H9 (cell line): Measurements from ENCODE around the gene CORO2B. TPM values are rescaled to one million over a fixed set of nuclear protein-coding genes. Genes with fewer than 3 reads are reported as not detected.

Experiments used
- DNase-seq: peaks from one replicate; pipeline ENCODE4 v3.0.0-alpha.2; 2017
- H2AFZ ChIP-seq: one replicate; pipeline ENCODE4 v1.6.1; 2013; ENCODE audit warnings: mild to moderate bottlenecking, low read length, control low read depth, moderate library complexity
- H2AK5ac ChIP-seq: 2 replicates; pipeline ENCODE4 v1.6.1; 2013; ENCODE audit warnings: low read length, control low read depth, mixed read lengths; ENCODE audit not compliant: insufficient read length
- H2BK120ac ChIP-seq: one replicate; pipeline ENCODE4 v1.6.1; 2013; ENCODE audit warnings: low read depth, mild to moderate bottlenecking, low read length, control low read depth, inconsistent platforms; ENCODE audit not compliant: poor library complexity, severe bottlenecking
- H2BK12ac ChIP-seq: 2 replicates; pipeline ENCODE4 v1.6.1; 2013; ENCODE audit warnings: low read length, control low read depth, mixed read lengths, low read depth; ENCODE audit not compliant: insufficient read length
- H2BK15ac ChIP-seq: 2 replicates; pipeline ENCODE4 v1.6.1; 2013; ENCODE audit warnings: low read depth, low read length, control low read depth
- H2BK20ac ChIP-seq: one replicate; pipeline ENCODE4 v1.6.1; 2013; ENCODE audit warnings: low read depth, mild to moderate bottlenecking, low read length, control low read depth, inconsistent platforms; ENCODE audit not compliant: poor library complexity, severe bottlenecking
- H2BK5ac ChIP-seq: 2 replicates; pipeline ENCODE4 v1.6.1; 2013; ENCODE audit warnings: low read length, control low read depth, mixed read lengths; ENCODE audit not compliant: insufficient read length
- H3K14ac ChIP-seq: 2 replicates; pipeline ENCODE4 v1.6.1; 2013; ENCODE audit warnings: low read length, control low read depth; ENCODE audit not compliant: insufficient read depth
- H3K18ac ChIP-seq: 2 replicates; pipeline ENCODE4 v1.6.1; 2013; ENCODE audit warnings: low read depth, mild to moderate bottlenecking, mixed read lengths, low read length, control low read depth; ENCODE audit not compliant: insufficient read length
- H3K23ac ChIP-seq: 2 replicates; pipeline ENCODE4 v1.6.1; 2013; ENCODE audit warnings: low read length, control low read depth, mixed read lengths, low read depth; ENCODE audit not compliant: insufficient read length
- H3K23me2 ChIP-seq: 2 replicates; pipeline ENCODE4 v1.6.1; 2013; ENCODE audit warnings: low read depth, mild to moderate bottlenecking, mixed read lengths, low read length, control low read depth; ENCODE audit not compliant: insufficient read length, poor library complexity, severe bottlenecking
- H3K27ac ChIP-seq: 2 replicates; pipeline ENCODE4 v1.5.1; 2013; ENCODE audit warnings: low read length, control low read depth, mixed read lengths, low read depth; ENCODE audit not compliant: insufficient read length
- H3K27me3 ChIP-seq: 2 replicates; pipeline ENCODE4 v1.6.1; 2013; ENCODE audit warnings: low read length, control low read depth, inconsistent platforms; ENCODE audit not compliant: insufficient read depth
- H3K4ac ChIP-seq: 2 replicates; pipeline ENCODE4 v1.6.1; 2013; ENCODE audit warnings: low read depth, mild to moderate bottlenecking, control low read depth, inconsistent platforms, low read length, moderate library complexity
- H3K4me1 ChIP-seq: 2 replicates; pipeline ENCODE4 v1.6.1; 2013; ENCODE audit warnings: low read length, control low read depth, inconsistent platforms; ENCODE audit not compliant: insufficient read depth
- H3K4me2 ChIP-seq: 2 replicates; pipeline ENCODE4 v1.6.1; 2013; ENCODE audit warnings: low read length, control low read depth, mixed read lengths; ENCODE audit not compliant: insufficient read length, insufficient read depth
- H3K56ac ChIP-seq: 2 replicates; pipeline ENCODE4 v1.6.1; 2013; ENCODE audit warnings: low read depth, mild to moderate bottlenecking, mixed read lengths, low read length, control low read depth; ENCODE audit not compliant: insufficient read length
- H3K79me1 ChIP-seq: 2 replicates; pipeline ENCODE4 v1.6.1; 2013; ENCODE audit warnings: low read depth, mild to moderate bottlenecking, moderate library complexity, low read length, control low read depth, inconsistent platforms; ENCODE audit not compliant: insufficient read depth, poor library complexity, severe bottlenecking
- H3K79me2 ChIP-seq: 2 replicates; pipeline ENCODE4 v1.6.1; 2013; ENCODE audit warnings: low read length, control low read depth, inconsistent platforms; ENCODE audit not compliant: insufficient read depth
- H3K9ac ChIP-seq: 2 replicates; pipeline ENCODE4 v1.6.1; 2013; ENCODE audit warnings: low read length, control low read depth, mixed read lengths; ENCODE audit not compliant: insufficient read length; ENCODE audit errors: extremely low read depth
- H3K9me3 ChIP-seq: one replicate; pipeline ENCODE4 v1.6.1; 2013; ENCODE audit warnings: low read depth, low read length, inconsistent platforms; ENCODE audit not compliant: control insufficient read depth
- H3T11ph ChIP-seq: one replicate; pipeline ENCODE4 v1.6.1; 2013; ENCODE audit warnings: mild to moderate bottlenecking, low read length, control low read depth, inconsistent platforms
- H4K20me1 ChIP-seq: one replicate; pipeline ENCODE4 v1.6.1; 2013; ENCODE audit not compliant: control insufficient read depth, insufficient read length, insufficient read depth
- H4K5ac ChIP-seq: 2 replicates; pipeline ENCODE4 v1.6.1; 2013; ENCODE audit warnings: low read depth, mild to moderate bottlenecking, mixed read lengths, low read length, control low read depth; ENCODE audit not compliant: insufficient read length
- H4K8ac ChIP-seq: replicated peaks from 2 replicates; pipeline ENCODE4 v1.6.1; 2013; ENCODE audit warnings: low read length, control low read depth, mixed read lengths, low read depth; ENCODE audit not compliant: insufficient read length
- H4K91ac ChIP-seq: 2 replicates; pipeline ENCODE4 v1.6.1; 2013; ENCODE audit warnings: low read depth, mild to moderate bottlenecking, moderate library complexity, mixed read lengths, low read length, control low read depth; ENCODE audit not compliant: insufficient read length
- H3K27ac Mint-ChIP-seq, 3 experiments: 2 replicates in 2 of 3; 3 replicates in 1 of 3; pipeline ENCODE4 v1.8.0; 2020 to 2021; ENCODE audit warnings: mixed read lengths in 3 of 3, mild to moderate bottlenecking in 1 of 3, moderate library complexity in 1 of 3
- H3K27me3 Mint-ChIP-seq: 2 replicates; pipeline ENCODE4 v1.8.0; 2021; ENCODE audit warnings: low read depth, mild to moderate bottlenecking, moderate library complexity, mixed read lengths
- H3K36me3 Mint-ChIP-seq, 3 experiments: 2 replicates in 2 of 3; 3 replicates in 1 of 3; pipeline ENCODE4 v1.8.0; 2020 to 2021; ENCODE audit warnings: low read depth in 3 of 3, mixed read lengths in 3 of 3; ENCODE audit not compliant: insufficient read depth in 1 of 3
- H3K4me1 Mint-ChIP-seq, 2 experiments: 2 replicates each; pipeline ENCODE4 v1.8.0; 2020; ENCODE audit warnings: mixed read lengths in 2 of 2
- H3K4me3 Mint-ChIP-seq, 2 experiments: 2 replicates in 1 of 2; 3 replicates in 1 of 2; pipeline ENCODE4 v1.8.0; 2020 to 2021; ENCODE audit warnings: mild to moderate bottlenecking in 2 of 2, mixed read lengths in 2 of 2, moderate library complexity in 1 of 2
- H3K9me3 Mint-ChIP-seq, 2 experiments: 2 replicates in 1 of 2; 3 replicates in 1 of 2; pipeline ENCODE4 v1.8.0; 2020; ENCODE audit warnings: mild to moderate bottlenecking in 2 of 2, mixed read lengths in 2 of 2, moderate library complexity in 1 of 2
- WGBS: extraction: QIAGEN DNeasy Blood & Tissue Kit; methylation state at CpG from one replicate; pipeline ENCODE4 v1.1.7; 2013; ENCODE audit warnings: missing lambda C conversion rate, low lambda C conversion rate, mixed read lengths; ENCODE audit not compliant: insufficient read length; ENCODE audit errors: extremely low coverage; 5-methylcytosine and 5-hydroxymethylcytosine counted together
- total RNA-seq: library from RNA; stranded (reverse); gene quantifications from 2 replicates; pipeline ENCODE4 v1.2.1, GENCODE V29; 2021
- TF ChIP-seq, protein P1 (sequence below): fragments of 200-600 bp; sonication (generic); conservative IDR thresholded peaks from 3 replicates; pipeline ENCODE4 v1.8.0; 2021; ENCODE audit warnings: antibody characterized with exemption, mild to moderate bottlenecking

The CORO2B gene
- total RNA-seq, 1 experiment from 2014 or later: 3.1 TPM

DNA sequence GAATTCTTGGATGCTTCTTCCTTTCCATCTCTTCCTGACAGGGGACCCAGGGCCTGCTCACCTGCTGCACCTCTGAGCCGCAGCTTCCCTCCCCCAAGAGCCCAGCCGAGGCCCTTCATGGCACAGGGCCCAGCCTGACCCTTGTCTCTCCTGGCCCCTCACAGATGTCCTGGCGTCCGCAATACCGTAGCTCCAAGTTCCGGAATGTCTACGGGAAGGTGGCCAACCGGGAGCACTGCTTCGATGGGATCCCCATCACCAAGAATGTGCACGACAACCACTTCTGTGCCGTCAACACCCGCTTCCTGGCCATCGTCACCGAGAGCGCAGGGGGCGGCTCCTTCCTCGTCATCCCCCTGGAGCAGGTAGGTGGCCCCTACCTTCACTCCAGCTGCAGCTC, 66.2 kb downstream of the CORO2B start:
- no CpG with 5 or more reads among the region's 17 CpGs for WGBS
- Histone ChIP-seq H3K14ac (no peak overlapping the region; the same call in 1 of the 2 replicates), H3K23ac (no peak overlapping the region), H3K4me1 (no peaks in the 10 kb centered on the region), H3T11ph (no peak overlapping the region), H3K9ac (no peak overlapping the region), H3K27me3 (no peaks in the 10 kb centered on the region), H3K4ac (no peak overlapping the region), H4K5ac (no peak overlapping the region), H3K4me2 (no peak overlapping the region), H2BK5ac (no peak overlapping the region), H4K20me1 (no peaks in the 10 kb centered on the region), H3K18ac (no peak overlapping the region), H3K9me3 (no peaks in the 10 kb centered on the region), H2BK20ac (no peak overlapping the region), H2BK15ac (no peak overlapping the region), H3K79me1 (no peaks in the 10 kb centered on the region), H2BK120ac (no peak overlapping the region), H2AFZ (no peak overlapping the region), H2BK12ac (no peak overlapping the region), H4K91ac (no peak overlapping the region), H2AK5ac (no peak overlapping the region), H4K8ac (no peak overlapping the region), H3K23me2 (peaks cover 3% of the 10 kb centered on the region), H3K56ac (no peak overlapping the region), H3K27ac (no peak overlapping the region), H3K79me2 (no peaks in the 10 kb centered on the region)
- no peaks in the 10 kb centered on the region for H3K36me3 Mint-ChIP-seq
- TF ChIP-seq, protein P1, sequence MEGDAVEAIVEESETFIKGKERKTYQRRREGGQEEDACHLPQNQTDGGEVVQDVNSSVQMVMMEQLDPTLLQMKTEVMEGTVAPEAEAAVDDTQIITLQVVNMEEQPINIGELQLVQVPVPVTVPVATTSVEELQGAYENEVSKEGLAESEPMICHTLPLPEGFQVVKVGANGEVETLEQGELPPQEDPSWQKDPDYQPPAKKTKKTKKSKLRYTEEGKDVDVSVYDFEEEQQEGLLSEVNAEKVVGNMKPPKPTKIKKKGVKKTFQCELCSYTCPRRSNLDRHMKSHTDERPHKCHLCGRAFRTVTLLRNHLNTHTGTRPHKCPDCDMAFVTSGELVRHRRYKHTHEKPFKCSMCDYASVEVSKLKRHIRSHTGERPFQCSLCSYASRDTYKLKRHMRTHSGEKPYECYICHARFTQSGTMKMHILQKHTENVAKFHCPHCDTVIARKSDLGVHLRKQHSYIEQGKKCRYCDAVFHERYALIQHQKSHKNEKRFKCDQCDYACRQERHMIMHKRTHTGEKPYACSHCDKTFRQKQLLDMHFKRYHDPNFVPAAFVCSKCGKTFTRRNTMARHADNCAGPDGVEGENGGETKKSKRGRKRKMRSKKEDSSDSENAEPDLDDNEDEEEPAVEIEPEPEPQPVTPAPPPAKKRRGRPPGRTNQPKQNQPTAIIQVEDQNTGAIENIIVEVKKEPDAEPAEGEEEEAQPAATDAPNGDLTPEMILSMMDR: no peak
- no peak overlapping the region for H3K4me3 Mint-ChIP-seq
- H3K9me3 Mint-ChIP-seq: no peaks in the 10 kb centered on the region
- H3K27ac Mint-ChIP-seq: no peak overlapping the region; a peak in 1 of 7 replicates
- H3K27me3 Mint-ChIP-seq: no peaks in the 10 kb centered on the region; the same call in 1 of the 2 replicates
- H3K4me1 Mint-ChIP-seq: peaks cover 15 to 22% of the 10 kb centered on the region in 2 experiments
- DNase-seq: no peak
